Loucy (cell line): ENCODE data around the gene TMEM244.

Experiments
- CTCF ChIP-seq: fragments of 200-600 bp; sonication (generic); conservative IDR thresholded peaks from 2 replicates; pipeline ENCODE4 v1.5.1; 2014; ENCODE audit warnings: mild to moderate bottlenecking, antibody characterized with exemption, low read length
- EZH2phosphoT487 ChIP-seq: fragments of 200-600 bp; IDR thresholded peaks from 2 replicates; pipeline ENCODE4 v1.6.1; 2018; ENCODE audit warnings: antibody characterized with exemption, mild to moderate bottlenecking, moderate library complexity, borderline replicate concordance

- TF ChIP-seq CTCF = peak; percentile 76
- no peak for TF ChIP-seq EZH2phosphoT487
Observed at GRCh38 chr6:129893640-129894039, 32.5 kb upstream of the TMEM244 start.
